Measurements from ENCODE around the gene ZFX. TPM values are rescaled to one million over a fixed set of nuclear protein-coding genes. Genes with fewer than 3 reads are reported as not detected.

ZFX gene
- total and polyA plus RNA-seq, 2 of the 8 experiments (the other 6 are each of a cell fraction or from before 2014, with no cell fraction given), result 2.8 to 22.0 TPM

DNA sequence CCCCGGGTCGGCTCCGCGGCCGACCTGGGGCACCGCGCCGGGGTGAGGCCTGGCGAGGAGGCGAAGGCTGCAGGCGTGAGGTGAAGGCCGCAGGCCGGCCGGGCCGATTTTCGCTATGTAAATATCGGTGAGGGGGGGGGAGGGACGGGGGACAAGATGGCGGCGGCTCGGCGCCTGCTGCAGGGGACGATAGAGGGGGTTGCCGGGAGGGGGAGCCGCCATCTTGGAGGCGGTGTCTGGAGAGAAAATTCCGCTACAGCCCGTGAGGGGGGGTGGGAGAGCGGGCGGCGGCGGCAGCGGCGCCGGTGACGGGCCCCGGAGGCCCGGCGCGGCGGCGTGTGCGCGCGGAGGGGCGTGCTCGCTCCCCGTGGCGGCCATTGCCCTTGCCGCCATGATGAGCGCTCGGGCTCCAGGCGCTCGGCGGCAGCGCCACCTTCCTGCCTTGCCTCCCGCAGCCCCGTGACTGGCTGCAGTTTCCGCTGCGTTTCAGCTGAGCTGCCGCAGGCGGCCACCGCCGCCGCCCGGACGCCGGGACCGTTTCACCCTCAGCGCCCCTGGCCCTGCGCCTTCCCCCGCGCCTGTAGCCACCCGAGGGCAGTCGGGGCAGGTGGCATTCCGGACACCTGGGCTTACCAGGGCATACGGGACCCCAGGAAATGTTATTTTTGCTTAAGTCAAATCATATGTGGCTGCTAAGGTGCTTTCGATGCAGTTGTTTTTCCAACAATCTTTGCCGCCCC is 692 bp downstream of the ZFX start (continued):
- 0 out of 4 replicates have a peak, but pooled peaks have one; percentile 4 to 39 for TF ChIP-seq SIN3A (conservative IDR thresholded peaks at IDR 0.05 in 1 of 2, IDR thresholded peaks at IDR 0.05 in 1 of 2; ENCODE audit: low read depth in 1 of 2, low read length in 2 of 2)
- peak; percentile 67 to 77; a peak in 2 of 3 replicates for TF ChIP-seq POLR2A (IDR thresholded peaks at IDR 0.05; ENCODE audit: control extremely low read depth in 1 of 2, low read depth in 2 of 2, low read length in 2 of 2)
- no peak for TF ChIP-seq HDAC2 (IDR thresholded peaks at IDR 0.05; ENCODE audit: borderline replicate concordance in 1 of 2, low read depth in 2 of 2, low read length in 2 of 2)
- no peak for TF ChIP-seq EP300 (IDR thresholded peaks at IDR 0.05; ENCODE audit: borderline replicate concordance in 1 of 2, low read depth in 2 of 2, low read length in 2 of 2)
- TF ChIP-seq YY1 (IDR thresholded peaks at IDR 0.05; ENCODE audit: low read depth, low read length), result peak; percentile 97
- no peak for TF ChIP-seq NRF1 (IDR thresholded peaks at IDR 0.05; ENCODE audit: low read depth, low read length)
- TF ChIP-seq TAF1 (IDR thresholded peaks at IDR 0.05; ENCODE audit: low read depth, low read length), result peak; percentile 57; the same call in 1 of the 2 replicates
- peak in 1 of 2 experiments; percentile 18; a peak in 2 of 4 replicates for TF ChIP-seq RAD21 (IDR thresholded peaks at IDR 0.05 in 1 of 2, conservative IDR thresholded peaks at IDR 0.05 in 1 of 2; ENCODE audit: low read depth in 2 of 2, low read length in 2 of 2)

Measured in H1 (cell line).